GM15510 (cell line): ENCODE results near the gene MT1G.

ENCODE experiments used
- POLR2A ChIP-seq: IDR thresholded peaks from 3 replicates; pipeline ENCODE4 v1.6.1; 2011; ENCODE audit warnings: borderline replicate concordance; ENCODE audit not compliant: insufficient read length; ENCODE audit errors: extremely low read depth

The MT1G gene

GRCh38 chr16:56647641-56648431 lies 20.0 kb downstream of the MT1G start:
- no peak for TF ChIP-seq POLR2A

- TF ChIP-seq POLR2A = no peak
These were observed 22.0 kb downstream of the MT1G start for GRCh38 chr16:56645838-56646237.

GRCh38 chr16:56645311-56645710 lies 22.6 kb downstream of the MT1G start:
- no peak for TF ChIP-seq POLR2A

- no peak for TF ChIP-seq POLR2A
These were observed 24.0 kb downstream of the MT1G start for GRCh38 chr16:56643833-56644232.

GRCh38 chr16:56643080-56643778 lies 24.6 kb downstream of the MT1G start:
- no peak for TF ChIP-seq POLR2A

GRCh38 chr16:56641166-56641565 lies 26.7 kb downstream of the MT1G start:
- TF ChIP-seq POLR2A = no peak

- TF ChIP-seq POLR2A = no peak
These were observed 27.8 kb downstream of the MT1G start for GRCh38 chr16:56640076-56640475.

GRCh38 chr16:56639045-56639444 lies 28.8 kb downstream of the MT1G start:
- TF ChIP-seq POLR2A = no peak

GRCh38 chr16:56637814-56638750 lies 29.8 kb downstream of the MT1G start, which contains the start of gene MT1A:
Gene MT1A, plus strand, starts transcription at chr16:56638666. Its CDS starts 73 bp downstream, at chr16:56638739.
- no peak for TF ChIP-seq POLR2A

GRCh38 chr16:56636616-56637413 lies 31.1 kb downstream of the MT1G start:
- TF ChIP-seq POLR2A = no peak

- no peak for TF ChIP-seq POLR2A
These were observed 32.4 kb downstream of the MT1G start for GRCh38 chr16:56635441-56635967.

GRCh38 chr16:56634715-56635440 lies 33.0 kb downstream of the MT1G start:
- no peak for TF ChIP-seq POLR2A

GRCh38 chr16:56633535-56633934 lies 34.3 kb downstream of the MT1G start:
- TF ChIP-seq POLR2A = no peak

- no peak for TF ChIP-seq POLR2A
These were observed 35.0 kb downstream of the MT1G start for GRCh38 chr16:56632848-56633365.
